ENCODE measurements around the gene PTH1R. TPM values are rescaled to one million over a fixed set of nuclear protein-coding genes. Genes with fewer than 3 reads are reported as not detected.

The PTH1R gene
- polyA plus RNA-seq, 1 of the 3 experiments (the other 2 are of a cell fraction) = 0.07 TPM

GRCh38 chr3:46892285-46893145 is 15.0 kb downstream of the PTH1R start:
- DNase-seq = peak; percentile 93
- Histone ChIP-seq H3K27ac (ENCODE audit: low read depth in 2 of 2, low read length in 1 of 2) (no peak overlapping the region), H3K9ac (no peak overlapping the region)

GRCh38 chr3:46893146-46893748 is 15.7 kb downstream of the PTH1R start:
- Histone ChIP-seq H2AFZ (ENCODE audit: low read depth) (no peak overlapping the region), H3K4me2 (peak overlapping the region; percentile 67; the same call in 1 of the 2 replicates), H3K9me3 (no peaks in the 10 kb centered on the region), H3K9me2 (no peaks in the 10 kb centered on the region), H3K27ac (ENCODE audit: low read depth in 2 of 2, low read length in 1 of 2) (no peak overlapping the region), H4K20me1 (ENCODE audit: insufficient read depth) (no peaks in the 10 kb centered on the region), H3K4me1 (ENCODE audit: control insufficient read depth in 1 of 2, insufficient read depth in 2 of 2, low read depth in 1 of 2, low read length in 1 of 2) (peaks cover 0 to 20% of the 10 kb centered on the region in 2 experiments; a peak in 1 of 4 replicates), H3F3A (replicated peaks; ENCODE audit: insufficient read depth) (peaks cover under 1% of the 10 kb centered on the region), H3K4me3 (ENCODE audit: low read depth in 2 of 2, low read length in 1 of 2) (no peak overlapping the region), H3K9ac (no peak overlapping the region), H3K36me3 (replicated peaks in 1 of 2; ENCODE audit: control insufficient read depth in 1 of 2, insufficient read depth in 2 of 2, low read length in 1 of 2) (no peaks in the 10 kb centered on the region), H3K27me3 (ENCODE audit: insufficient read depth) (no peaks in the 10 kb centered on the region), H3K79me2 (ENCODE audit: insufficient read depth) (no peaks in the 10 kb centered on the region)
- POLR2A ChIA-PET = no interaction called here
- DNase-seq = no peak
- CTCF ChIA-PET = interaction anchor here (1.4 to 31.0 kb wide), 9 partner anchors 9 to 191 kb away, joined by 4 to 480 read pairs (median 21); partner anchors contain the start of genes MYL3, PTH1R and TMIE
- 80% methylated on average over 3 of the region's 6 CpGs for WGBS (ENCODE audit: low lambda C conversion rate)
- TF ChIP-seq GABPA (IDR thresholded peaks at IDR 0.05; ENCODE audit: low read depth) (no peak), MXI1 (IDR thresholded peaks at IDR 0.05; ENCODE audit: low read depth, low read length) (no peak), NFIC (IDR thresholded peaks at IDR 0.05; ENCODE audit: borderline replicate concordance) (no peak), POLR2AphosphoS5 (IDR thresholded peaks at IDR 0.05; ENCODE audit: low read depth, low read length) (no peak), RXRA (IDR thresholded peaks at IDR 0.05; ENCODE audit: borderline replicate concordance, low read depth) (no peak), NRF1 (IDR thresholded peaks at IDR 0.05; ENCODE audit: low read depth, low read length) (no peak), MAX (IDR thresholded peaks at IDR 0.05; ENCODE audit: low read depth) (no peak), USF1 (IDR thresholded peaks at IDR 0.05; ENCODE audit: borderline replicate concordance, low read depth) (no peak), TAF1 (IDR thresholded peaks at IDR 0.05; ENCODE audit: borderline replicate concordance, low read depth, low read length) (no peak), TEAD4 (IDR thresholded peaks at IDR 0.05; ENCODE audit: borderline replicate concordance, insufficient read depth) (no peak), RAD21 (IDR thresholded peaks at IDR 0.05; ENCODE audit: low read length) (no peak), RCOR1 (IDR thresholded peaks at IDR 0.05; ENCODE audit: low read length) (no peak)
- TF ChIP-seq, protein P1, sequence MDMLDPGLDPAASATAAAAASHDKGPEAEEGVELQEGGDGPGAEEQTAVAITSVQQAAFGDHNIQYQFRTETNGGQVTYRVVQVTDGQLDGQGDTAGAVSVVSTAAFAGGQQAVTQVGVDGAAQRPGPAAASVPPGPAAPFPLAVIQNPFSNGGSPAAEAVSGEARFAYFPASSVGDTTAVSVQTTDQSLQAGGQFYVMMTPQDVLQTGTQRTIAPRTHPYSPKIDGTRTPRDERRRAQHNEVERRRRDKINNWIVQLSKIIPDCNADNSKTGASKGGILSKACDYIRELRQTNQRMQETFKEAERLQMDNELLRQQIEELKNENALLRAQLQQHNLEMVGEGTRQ (IDR thresholded peaks at IDR 0.05; ENCODE audit: borderline replicate concordance, low read depth, low read length) = no peak
- TF ChIP-seq, protein P2, sequence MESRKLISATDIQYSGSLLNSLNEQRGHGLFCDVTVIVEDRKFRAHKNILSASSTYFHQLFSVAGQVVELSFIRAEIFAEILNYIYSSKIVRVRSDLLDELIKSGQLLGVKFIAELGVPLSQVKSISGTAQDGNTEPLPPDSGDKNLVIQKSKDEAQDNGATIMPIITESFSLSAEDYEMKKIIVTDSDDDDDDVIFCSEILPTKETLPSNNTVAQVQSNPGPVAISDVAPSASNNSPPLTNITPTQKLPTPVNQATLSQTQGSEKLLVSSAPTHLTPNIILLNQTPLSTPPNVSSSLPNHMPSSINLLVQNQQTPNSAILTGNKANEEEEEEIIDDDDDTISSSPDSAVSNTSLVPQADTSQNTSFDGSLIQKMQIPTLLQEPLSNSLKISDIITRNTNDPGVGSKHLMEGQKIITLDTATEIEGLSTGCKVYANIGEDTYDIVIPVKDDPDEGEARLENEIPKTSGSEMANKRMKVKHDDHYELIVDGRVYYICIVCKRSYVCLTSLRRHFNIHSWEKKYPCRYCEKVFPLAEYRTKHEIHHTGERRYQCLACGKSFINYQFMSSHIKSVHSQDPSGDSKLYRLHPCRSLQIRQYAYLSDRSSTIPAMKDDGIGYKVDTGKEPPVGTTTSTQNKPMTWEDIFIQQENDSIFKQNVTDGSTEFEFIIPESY (IDR thresholded peaks at IDR 0.05; ENCODE audit: borderline replicate concordance, low read depth) = no peak

More at GRCh38 chr3:46892285-46893145, 15.0 kb downstream of the PTH1R start:
- Histone ChIP-seq H3K4me1 (ENCODE audit: control insufficient read depth in 1 of 2, insufficient read depth in 2 of 2, low read depth in 1 of 2, low read length in 1 of 2) (peaks cover 0 to 20% of the 10 kb centered on the region in 2 experiments; a peak in 1 of 4 replicates), H4K20me1 (ENCODE audit: insufficient read depth) (no peaks in the 10 kb centered on the region), H3F3A (replicated peaks; ENCODE audit: insufficient read depth) (peaks cover 7% of the 10 kb centered on the region), H3K27me3 (ENCODE audit: insufficient read depth) (no peaks in the 10 kb centered on the region), H3K9me3 (no peaks in the 10 kb centered on the region), H2AFZ (ENCODE audit: low read depth) (peak overlapping the region; percentile 41; the same call in 1 of the 2 replicates), H3K36me3 (replicated peaks in 1 of 2; ENCODE audit: control insufficient read depth in 1 of 2, insufficient read depth in 2 of 2, low read length in 1 of 2) (no peaks in the 10 kb centered on the region), H3K9me2 (no peaks in the 10 kb centered on the region), H3K4me2 (peak overlapping the region; percentile 67), H3K4me3 (ENCODE audit: low read depth in 2 of 2, low read length in 1 of 2) (peak overlapping the region; percentile 38 to 39; a peak in 3 of 4 replicates), H3K79me2 (ENCODE audit: insufficient read depth) (no peaks in the 10 kb centered on the region)
- CTCF ChIA-PET = interaction anchor here (1.3 to 31.0 kb wide), 8 partner anchors 17 to 404 kb away, joined by 4 to 480 read pairs (median 6); partner anchors contain the start of genes MYL3, PTH1R and TMIE
- POLR2A ChIA-PET = interaction anchor here (0.7 to 0.8 kb wide), 2 partner anchors 10 to 25 kb away, joined by 3 read pairs; no protein-coding TSS in a partner anchor
- TF ChIP-seq, protein P1 (IDR thresholded peaks at IDR 0.05; ENCODE audit: borderline replicate concordance, low read depth, low read length) = no peak
- TF ChIP-seq NRF1 (IDR thresholded peaks at IDR 0.05; ENCODE audit: low read depth, low read length) (peak; percentile 43), MXI1 (IDR thresholded peaks at IDR 0.05; ENCODE audit: low read depth, low read length) (peak; percentile 94), MAX (IDR thresholded peaks at IDR 0.05; ENCODE audit: low read depth) (peak; percentile 34; the same call in 1 of the 2 replicates)
- WGBS (ENCODE audit: low lambda C conversion rate) = 56% methylated on average over 10 of the region's 58 CpGs

Data from SK-N-SH (cell line).